Mucosa of stomach (tissue), 1 donor: ENCODE measurements around the gene HIGD1A.

Source experiments
- H3K27me3 ChIP-seq: one replicate; pipeline ENCODE4 v1.7.0; 2013; ENCODE audit warnings: mild to moderate bottlenecking, low read length; ENCODE audit not compliant: control insufficient read depth, insufficient read depth
- H3K36me3 ChIP-seq: one replicate; pipeline ENCODE4 v1.7.0; 2013; ENCODE audit warnings: low read length; ENCODE audit not compliant: control insufficient read depth, insufficient read depth
- H3K4me1 ChIP-seq: one replicate; pipeline ENCODE4 v1.7.0; 2013; ENCODE audit warnings: mild to moderate bottlenecking, low read length; ENCODE audit not compliant: control insufficient read depth, insufficient read depth
- H3K4me3 ChIP-seq: one replicate; pipeline ENCODE4 v1.7.0; 2013; ENCODE audit warnings: low read length
- H3K9ac ChIP-seq: one replicate; pipeline ENCODE4 v1.7.0; 2013; ENCODE audit warnings: mild to moderate bottlenecking, low read length, moderate library complexity
- H3K9me3 ChIP-seq: one replicate; pipeline ENCODE4 v1.7.0; 2013; ENCODE audit warnings: mild to moderate bottlenecking, low read length, moderate library complexity; ENCODE audit not compliant: control insufficient read depth
- donor health status: Pancreatic carcinoma.

HIGD1A gene

DNA sequence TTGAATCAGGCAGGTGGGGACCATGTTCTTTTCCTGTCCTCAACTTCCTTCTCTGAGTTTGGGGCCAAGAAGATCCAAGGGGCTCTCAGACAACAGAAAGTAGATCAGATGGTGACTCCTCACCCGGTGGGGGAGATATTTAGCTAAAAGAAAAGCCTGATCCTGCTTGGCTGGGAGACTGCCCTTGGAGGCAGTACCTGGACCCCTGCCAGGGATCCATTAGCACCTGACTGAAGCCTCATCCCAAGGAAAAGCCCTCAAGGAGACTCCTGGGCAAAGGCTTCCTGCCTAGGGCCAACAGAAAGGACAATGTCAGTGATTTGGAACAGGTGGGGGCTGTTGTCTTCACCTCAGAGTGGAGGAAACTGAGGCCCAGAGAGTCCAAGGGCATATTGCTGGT, 68.2 kb downstream of the HIGD1A start:
- Histone ChIP-seq H3K9me3 (no peaks in the 10 kb centered on the region), H3K4me1 (no peaks in the 10 kb centered on the region), H3K27me3 (no peaks in the 10 kb centered on the region), H3K36me3 (no peaks in the 10 kb centered on the region), H3K9ac (no peak overlapping the region), H3K4me3 (no peak overlapping the region)

DNA sequence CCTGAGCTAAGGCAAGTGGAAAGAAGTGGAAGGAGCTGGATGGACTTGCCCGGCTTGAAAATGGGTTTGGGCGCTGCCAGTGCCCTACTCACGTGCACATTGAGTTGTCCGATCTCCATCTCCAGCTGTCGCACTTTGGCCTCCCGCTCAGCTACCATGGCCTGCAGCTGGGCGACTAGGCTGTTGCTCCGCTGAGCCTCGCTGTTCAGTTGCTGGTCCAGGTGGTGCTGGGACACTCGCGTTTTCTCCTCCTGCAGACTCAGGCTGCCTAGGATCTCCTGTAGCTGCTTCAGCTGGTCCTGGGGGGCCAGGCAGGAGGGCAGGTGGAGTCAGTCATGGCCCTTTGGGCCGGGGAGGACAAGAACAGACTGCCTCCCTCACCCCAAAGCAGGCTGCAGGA, 68.7 kb downstream of the HIGD1A start:
- H3K36me3 ChIP-seq, result no peaks in the 10 kb centered on the region
- no peak overlapping the region for H3K4me3 ChIP-seq
- H3K9ac ChIP-seq, result no peak overlapping the region
- H3K27me3 ChIP-seq, result no peaks in the 10 kb centered on the region
- no peaks in the 10 kb centered on the region for H3K9me3 ChIP-seq
- H3K4me1 ChIP-seq, result no peaks in the 10 kb centered on the region

DNA sequence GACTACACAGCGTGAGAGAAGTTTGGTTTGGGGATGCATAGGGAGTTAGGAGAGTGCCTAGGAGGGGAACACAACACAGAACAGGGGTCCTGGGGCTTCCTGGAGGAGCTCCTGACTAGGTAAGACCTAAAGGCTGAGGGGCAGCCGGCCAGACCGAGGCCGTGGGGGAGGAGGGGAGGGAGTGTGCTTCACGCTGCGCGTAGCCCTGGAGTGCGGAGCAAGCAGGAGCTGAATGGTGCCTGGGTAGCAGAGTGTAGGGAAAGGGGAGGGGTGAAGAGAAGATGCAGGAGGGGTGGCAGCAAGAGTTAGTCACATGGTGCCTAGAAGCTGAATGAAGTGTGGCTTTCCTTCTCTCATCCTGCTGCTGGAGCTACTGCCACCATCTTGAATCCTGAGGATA, 69.3 kb downstream of the HIGD1A start:
- Histone ChIP-seq H3K9ac (no peak overlapping the region), H3K4me1 (no peaks in the 10 kb centered on the region), H3K27me3 (no peaks in the 10 kb centered on the region), H3K36me3 (no peaks in the 10 kb centered on the region), H3K4me3 (no peak overlapping the region), H3K9me3 (no peaks in the 10 kb centered on the region)

DNA sequence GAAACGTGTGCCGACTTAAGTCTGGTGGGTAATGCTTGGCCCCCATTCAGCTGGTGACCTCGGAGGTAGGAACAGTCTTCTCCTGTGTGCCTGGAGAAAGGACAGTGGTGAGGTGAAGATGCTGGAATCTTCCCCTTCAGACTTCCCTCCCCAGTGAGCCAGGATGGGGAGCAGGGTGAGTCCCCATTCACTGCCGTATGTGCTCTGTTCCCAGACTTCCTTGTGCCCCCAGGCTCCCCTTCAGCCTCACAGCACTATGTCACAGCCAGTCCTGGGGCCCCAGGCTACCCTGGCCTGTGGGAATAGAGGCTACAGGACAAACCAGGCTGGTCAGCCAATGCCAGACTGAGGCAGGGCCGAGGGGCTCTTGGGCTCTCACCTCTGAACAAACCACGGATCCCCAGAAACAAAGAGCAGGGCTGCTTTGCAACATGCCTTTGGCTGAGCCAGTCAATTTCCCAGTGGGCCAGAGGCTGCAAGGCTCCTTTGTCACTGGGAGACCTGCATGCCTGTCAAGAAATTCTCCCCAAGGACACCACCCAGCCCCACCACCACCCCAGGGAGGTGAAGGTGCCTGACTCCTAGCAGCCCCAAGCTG, 69.9 kb downstream of the HIGD1A start:
- Histone ChIP-seq H3K4me1 (no peaks in the 10 kb centered on the region), H3K27me3 (no peaks in the 10 kb centered on the region), H3K9me3 (no peaks in the 10 kb centered on the region), H3K36me3 (no peaks in the 10 kb centered on the region), H3K4me3 (no peak overlapping the region), H3K9ac (no peak overlapping the region)

DNA sequence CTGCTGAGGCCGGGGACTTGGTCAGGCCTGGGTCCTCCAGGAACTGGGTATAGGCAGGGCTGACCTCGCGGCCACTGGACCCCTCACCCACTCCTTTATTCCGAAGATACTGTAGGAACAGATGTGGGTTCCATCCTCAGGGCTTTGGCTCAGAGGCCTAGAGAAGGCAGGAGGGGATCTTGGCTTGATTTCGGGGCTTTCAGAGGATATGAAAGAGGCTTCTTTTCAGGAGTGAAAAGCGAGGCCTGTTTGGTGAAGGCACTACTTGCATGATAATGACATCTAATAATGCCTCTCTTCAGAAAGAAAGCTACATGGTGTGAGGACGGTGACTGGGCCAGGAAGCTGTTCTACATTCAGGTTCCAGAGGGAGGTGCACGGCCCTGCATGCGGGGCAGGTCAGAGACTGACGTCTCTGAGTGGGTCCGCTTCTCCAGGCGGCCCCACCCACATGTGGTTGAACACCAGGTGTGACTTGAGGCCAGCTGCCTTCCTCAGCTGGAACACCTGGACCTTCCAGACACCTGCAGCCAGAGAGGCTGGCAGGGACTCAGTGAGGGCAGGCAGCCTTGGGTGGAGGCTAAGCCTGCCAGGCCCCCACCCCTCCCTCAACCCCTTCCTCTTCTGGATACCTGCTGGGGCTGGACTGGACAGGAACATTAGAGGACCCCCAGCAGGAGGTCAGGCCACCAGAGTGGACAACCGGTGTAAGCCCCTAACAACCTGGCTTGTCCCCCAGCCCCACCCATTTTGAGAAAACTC, 70.6 kb downstream of the HIGD1A start:
- Histone ChIP-seq H3K4me1 (no peaks in the 10 kb centered on the region), H3K4me3 (no peak overlapping the region), H3K36me3 (no peaks in the 10 kb centered on the region), H3K9me3 (no peaks in the 10 kb centered on the region), H3K9ac (no peak overlapping the region), H3K27me3 (no peaks in the 10 kb centered on the region)
